Right kidney (tissue), 1 donor: ENCODE data around the gene CHTOP.

Source experiments
- DNase-seq: peaks from one replicate; pipeline ENCODE4 v3.0.0-alpha.2; 2016

Gene CHTOP

DNA sequence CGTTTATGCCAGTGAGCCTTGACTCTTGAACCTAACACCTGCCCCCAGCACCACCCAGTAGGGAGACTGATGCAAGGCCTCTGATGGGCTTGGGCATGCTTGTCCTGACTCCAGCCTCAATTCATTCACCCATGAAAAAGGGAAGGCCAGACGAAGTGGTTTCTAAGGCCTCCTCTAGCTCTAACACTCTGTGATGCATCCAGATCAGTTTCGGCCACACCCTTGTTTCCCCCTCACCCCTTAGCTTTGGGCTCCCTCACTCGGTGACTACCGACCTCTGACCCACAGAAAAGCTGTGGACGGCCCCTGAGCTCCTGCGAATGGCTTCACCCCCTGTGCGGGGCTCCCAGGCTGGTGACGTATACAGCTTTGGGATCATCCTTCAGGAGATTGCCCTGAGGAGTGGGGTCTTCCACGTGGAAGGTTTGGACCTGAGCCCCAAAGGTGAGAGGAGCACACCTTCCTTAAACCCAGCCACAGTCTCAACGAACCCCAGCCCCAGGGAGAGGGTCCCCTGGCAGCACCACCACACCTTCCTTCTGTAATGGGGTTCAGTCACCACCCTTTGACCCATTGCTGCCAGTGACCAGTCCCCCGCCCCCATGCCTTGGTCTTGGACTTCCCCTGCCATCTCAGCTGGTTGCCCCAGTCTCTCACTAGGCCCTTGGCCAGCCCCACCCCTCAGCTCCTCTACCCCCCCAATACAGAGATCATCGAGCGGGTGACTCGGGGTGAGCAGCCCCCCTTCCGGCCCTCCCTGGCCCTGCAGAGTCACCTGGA, 53.7 kb downstream of the CHTOP start:
- DNase-seq: no peak

DNA sequence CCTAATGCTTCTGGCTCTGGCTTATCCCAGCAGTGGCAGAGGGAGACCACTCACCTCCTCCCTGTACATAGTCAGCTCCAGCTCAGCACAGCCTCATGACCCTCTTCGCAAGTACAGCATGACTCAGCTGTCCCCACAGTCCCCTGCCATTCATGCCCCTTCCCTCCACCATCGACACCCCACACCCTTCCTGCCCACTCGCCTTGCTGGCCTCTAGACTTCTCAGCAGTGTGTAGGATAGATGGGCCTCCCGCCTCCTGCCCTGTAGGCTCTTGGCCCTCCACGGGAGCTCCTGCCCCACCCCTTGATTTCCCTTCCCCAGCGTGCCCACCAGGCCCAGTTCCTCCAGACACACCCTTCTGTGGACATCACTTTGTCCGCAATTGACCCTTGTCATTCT, 54.4 kb downstream of the CHTOP start:
- DNase-seq: no peak

DNA sequence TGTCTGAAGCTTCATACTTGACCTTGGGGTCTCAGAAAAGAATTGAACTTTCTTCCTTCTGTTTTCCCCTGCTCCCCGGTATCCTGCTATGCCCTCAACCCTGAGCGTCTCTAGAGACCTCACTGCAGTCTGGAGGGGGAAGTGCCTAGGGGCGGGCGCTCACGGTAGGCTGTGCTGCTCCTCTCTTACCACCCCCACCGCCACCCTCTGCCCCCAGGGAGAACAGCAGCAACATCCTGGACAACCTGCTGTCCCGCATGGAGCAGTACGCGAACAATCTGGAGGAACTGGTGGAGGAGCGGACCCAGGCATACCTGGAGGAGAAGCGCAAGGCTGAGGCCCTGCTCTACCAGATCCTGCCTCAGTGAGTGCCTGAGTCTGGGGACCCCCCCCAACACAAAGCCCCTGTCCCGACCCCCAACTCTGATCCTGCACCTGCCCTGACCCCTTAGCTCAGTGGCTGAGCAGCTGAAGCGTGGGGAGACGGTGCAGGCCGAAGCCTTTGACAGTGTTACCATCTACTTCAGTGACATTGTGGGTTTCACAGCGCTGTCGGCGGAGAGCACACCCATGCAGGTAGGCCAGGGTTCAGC, 55.0 kb downstream of the CHTOP start:
- DNase-seq: no peak

DNA sequence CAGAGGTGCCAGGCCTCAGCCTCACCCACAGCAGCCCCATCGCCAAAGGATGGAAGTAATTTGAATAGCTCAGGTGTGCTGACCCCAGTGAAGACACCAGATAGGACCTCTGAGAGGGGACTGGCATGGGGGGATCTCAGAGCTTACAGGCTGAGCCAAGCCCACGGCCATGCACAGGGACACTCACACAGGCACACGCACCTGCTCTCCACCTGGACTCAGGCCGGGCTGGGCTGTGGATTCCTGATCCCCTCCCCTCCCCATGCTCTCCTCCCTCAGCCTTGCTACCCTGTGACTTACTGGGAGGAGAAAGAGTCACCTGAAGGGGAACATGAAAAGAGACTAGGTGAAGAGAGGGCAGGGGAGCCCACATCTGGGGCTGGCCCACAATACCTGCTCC, 59.6 kb downstream of the CHTOP start:
- no peak for DNase-seq
